Tibial nerve (tissue), 4 donors: ENCODE measurements around the gene HERC4. TPM values are rescaled to one million over a fixed set of nuclear protein-coding genes. Genes with fewer than 3 reads are reported as not detected.

ENCODE experiments used
- DNase-seq, 2 donors: peaks; one replicate each; pipeline ENCODE4 v3.0.0-alpha.2; 2019; ENCODE audit warnings: low spot score in 2 of 2
- H3K27ac ChIP-seq, 4 donors: fragments of 200-600 bp; sonication (generic) in 3 of 4; one replicate each; pipeline ENCODE4 v1.5.1; 2017 to 2019; ENCODE audit warnings: mild to moderate bottlenecking in 1 of 4
- H3K27me3 ChIP-seq, 2 donors: fragments of 200-600 bp; sonication (generic) in 1 of 2; one replicate each; pipeline versions ENCODE4 v1.5.1 to v1.6.0; 2017 to 2019
- H3K36me3 ChIP-seq, 3 donors: fragments of 200-600 bp; sonication (generic); one replicate each; pipeline ENCODE4 v1.5.1; 2018 to 2019
- H3K4me1 ChIP-seq, 4 donors: fragments of 200-600 bp; sonication (generic) in 3 of 4; one replicate each; pipeline ENCODE4 v1.5.1; 2017 to 2019
- H3K4me3 ChIP-seq, 4 donors: fragments of 200-600 bp; sonication (generic) in 3 of 4; one replicate each; pipeline ENCODE4 v1.5.1; 2017 to 2019; ENCODE audit warnings: mild to moderate bottlenecking in 1 of 4, moderate library complexity in 1 of 4
- H3K9me3 ChIP-seq, 4 donors: fragments of 200-600 bp; sonication (generic) in 3 of 4; one replicate each; pipeline ENCODE4 v1.5.1; 2017 to 2019
- CTCF ChIP-seq, 5 experiments: fragments of 200-600 bp in 3 of 5; fragments of 450-650 bp in 2 of 5; sonication (generic) in 3 of 5; IDR thresholded peaks; one replicate each; pipeline ENCODE4 v1.5.1; 2016 to 2019; ENCODE audit warnings: antibody characterized with exemption in 5 of 5, mild to moderate bottlenecking in 3 of 5, moderate library complexity in 2 of 5
- EP300 ChIP-seq, 2 donors: sonication (generic); formaldehyde crosslinking; IDR thresholded peaks; one replicate each; pipeline ENCODE4 v1.6.1; 2017; ENCODE audit warnings: antibody characterized with exemption in 2 of 2, mild to moderate bottlenecking in 1 of 2
- POLR2A ChIP-seq, 2 donors: fragments of 450-650 bp; IDR thresholded peaks; one replicate each; pipeline ENCODE4 v1.6.1; 2017; ENCODE audit warnings: antibody characterized with exemption in 2 of 2, mild to moderate bottlenecking in 2 of 2, moderate library complexity in 2 of 2
- WGBS, 2 donors: methylation state at CpG; one replicate each; pipeline ENCODE4 v1.1.5; 2018; 5-methylcytosine and 5-hydroxymethylcytosine counted together
- total RNA-seq, 4 donors: library from RNA; depleted of rRNA; stranded (reverse); fragments of >200 nt; gene quantifications; one replicate each; pipeline ENCODE4 v1.1.0, GENCODE V29; 2016

HERC4 gene
- total RNA-seq, 4 donors from 2014 or later, result 38.1 to 57.0 (median 54.1) TPM

- Histone ChIP-seq H3K4me3 (peak overlapping the region in 3 of 4 donors; percentile 75 to 99 (median 92)), H3K36me3 (no peaks in the 10 kb centered on the region), H3K4me1 (peaks cover 0 to 39% (median 27%) of the 10 kb centered on the region in 4 donors), H3K27ac (peak overlapping the region; percentile 87 to 100 (median 98)), H3K27me3 (no peaks in the 10 kb centered on the region), H3K9me3 (no peaks in the 10 kb centered on the region)
- 24 to 25% methylated on average over 3 of the region's 3 CpGs for WGBS, 2 donors
- no peak for DNase-seq
- TF ChIP-seq POLR2A (IDR thresholded peaks at IDR 0.05) (no peak), CTCF (IDR thresholded peaks at IDR 0.05) (no peak), EP300 (IDR thresholded peaks at IDR 0.05) (no peak)
Observed at GRCh38 chr10:68075550-68076004, 494 bp upstream of the HERC4 start.

GRCh38 chr10:68074031-68074774, 880 bp downstream of the HERC4 start:
- Histone ChIP-seq H3K4me3 (peak overlapping the region; percentile 75 to 100 (median 96)), H3K27ac (peak overlapping the region; percentile 87 to 100 (median 98)), H3K36me3 (peaks cover 0 to 10% (median 0%) of the 10 kb centered on the region in 3 donors), H3K9me3 (no peaks in the 10 kb centered on the region), H3K27me3 (no peaks in the 10 kb centered on the region), H3K4me1 (peaks cover 0 to 41% (median 27%) of the 10 kb centered on the region in 4 donors)
- no peak for TF ChIP-seq POLR2A (IDR thresholded peaks at IDR 0.05)
- no peak for TF ChIP-seq EP300 (IDR thresholded peaks at IDR 0.05)
- TF ChIP-seq CTCF (IDR thresholded peaks at IDR 0.05), result no peak
- peak; percentile 18 to 20 for DNase-seq
- WGBS, 2 donors, result 1% methylated on average over 20 to 27 of the region's 27 CpGs

- H3K27me3 ChIP-seq, result no peaks in the 10 kb centered on the region
- WGBS, 2 donors, result 10 to 11% methylated on average over 3 of the region's 3 CpGs
- H3K4me3 ChIP-seq, result peak overlapping the region; percentile 75 to 100 (median 96)
- no peaks in the 10 kb centered on the region for H3K9me3 ChIP-seq
- peak overlapping the region in 2 of 4 donors; percentile 99 to 100 for H3K27ac ChIP-seq
- H3K4me1 ChIP-seq, result peaks cover 0 to 41% (median 27%) of the 10 kb centered on the region in 4 donors
- DNase-seq, result no peak
- H3K36me3 ChIP-seq, result peaks cover 0 to 11% (median 0%) of the 10 kb centered on the region in 3 donors
- TF ChIP-seq CTCF (IDR thresholded peaks at IDR 0.05), result no peak
Observed at GRCh38 chr10:68073631-68074030, 1.5 kb downstream of the HERC4 start.

- H3K4me3 ChIP-seq, result no peak overlapping the region
- no peak for DNase-seq
Observed at GRCh38 chr10:68067508-68067907, 7.6 kb downstream of the HERC4 start.

More at GRCh38 chr10:68067508-68067907, 7.6 kb downstream of the HERC4 start:
- Histone ChIP-seq H3K27me3 (no peaks in the 10 kb centered on the region), H3K4me1 (peaks cover 0 to 33% (median 14%) of the 10 kb centered on the region in 4 donors), H3K27ac (no peak overlapping the region), H3K9me3 (no peaks in the 10 kb centered on the region), H3K36me3 (peaks cover 0 to 24% (median 0%) of the 10 kb centered on the region in 3 donors)
- WGBS, 2 donors, result 65 to 69% methylated on average over 3 of the region's 3 CpGs
- TF ChIP-seq POLR2A (IDR thresholded peaks at IDR 0.05) (no peak), EP300 (IDR thresholded peaks at IDR 0.05) (no peak), CTCF (IDR thresholded peaks at IDR 0.05) (no peak)
